CD8-positive, alpha-beta memory T cell (primary cell): ENCODE results near the gene CUL5. TPM values are rescaled to one million over a fixed set of nuclear protein-coding genes. Genes with fewer than 3 reads are reported as not detected.

Experiments
- CTCF ChIA-PET: fragments of 350-600 bp; sonication (Branson Sonifier 250); formaldehyde crosslinking; loops from one replicate; lab custom pipeline; 2021; ENCODE audit warnings: antibody characterized with exemption; lab: Charles Lee
- POLR2A ChIA-PET: fragments of 350-600 bp; sonication (Branson Sonifier 250); formaldehyde crosslinking; loops from one replicate; lab custom pipeline; 2021; ENCODE audit warnings: antibody characterized with exemption; lab: Charles Lee
- DNase-seq, 5 donors: peaks; one replicate each; pipeline versions ENCODE4 v3.0.0 to v3.0.0-alpha.2; 2020 to 2022; ENCODE audit warnings: mixed read lengths in 1 of 5
- H3K27ac ChIP-seq: one replicate; pipeline ENCODE4 v1.7.0; 2013; ENCODE audit warnings: low read depth, mild to moderate bottlenecking, low read length, moderate library complexity
- H3K27me3 ChIP-seq: 2 replicates; pipeline ENCODE4 v1.7.0; 2013; ENCODE audit warnings: low read length, mild to moderate bottlenecking; ENCODE audit not compliant: insufficient read depth, poor library complexity, severe bottlenecking
- H3K36me3 ChIP-seq: 2 replicates; pipeline ENCODE4 v1.7.0; 2013; ENCODE audit warnings: mild to moderate bottlenecking, low read length, moderate library complexity; ENCODE audit not compliant: insufficient read depth
- H3K4me1 ChIP-seq: 2 replicates; pipeline ENCODE4 v1.7.0; 2013; ENCODE audit warnings: mild to moderate bottlenecking, low read length, moderate library complexity; ENCODE audit not compliant: insufficient read depth
- H3K4me3 ChIP-seq: 2 replicates; pipeline ENCODE4 v1.7.0; 2013; ENCODE audit warnings: mild to moderate bottlenecking, low read length
- H3K9me3 ChIP-seq: 2 replicates; pipeline ENCODE4 v1.7.0; 2013; ENCODE audit warnings: mild to moderate bottlenecking, low read length
- H3K27ac Mint-ChIP-seq, 8 donors: one replicate each; pipeline ENCODE4 v1.8.0; 2020 to 2021; ENCODE audit warnings: mixed read lengths in 8 of 8, mild to moderate bottlenecking in 6 of 8, inconsistent platforms in 3 of 8, moderate library complexity in 3 of 8
- H3K27me3 Mint-ChIP-seq, 2 donors: one replicate each; pipeline ENCODE4 v1.8.0; 2020 to 2021; ENCODE audit warnings: mixed read lengths in 2 of 2, mild to moderate bottlenecking in 1 of 2, moderate library complexity in 1 of 2
- H3K36me3 Mint-ChIP-seq, 3 donors: one replicate each; pipeline ENCODE4 v1.8.0; 2020 to 2021; ENCODE audit warnings: mixed read lengths in 3 of 3, inconsistent platforms in 1 of 3, mild to moderate bottlenecking in 1 of 3
- H3K4me1 Mint-ChIP-seq, 3 donors: one replicate each; pipeline ENCODE4 v1.8.0; 2020 to 2021; ENCODE audit warnings: mixed read lengths in 3 of 3, inconsistent platforms in 1 of 3, mild to moderate bottlenecking in 1 of 3
- H3K4me3 Mint-ChIP-seq, 7 donors: one replicate each; pipeline ENCODE4 v1.8.0; 2020 to 2021; ENCODE audit warnings: mixed read lengths in 7 of 7, mild to moderate bottlenecking in 6 of 7, moderate library complexity in 4 of 7, inconsistent platforms in 2 of 7
- H3K9me3 Mint-ChIP-seq, 5 donors: one replicate each; pipeline ENCODE4 v1.8.0; 2020 to 2022; ENCODE audit warnings: mixed read lengths in 5 of 5, mild to moderate bottlenecking in 3 of 5, moderate library complexity in 2 of 5, inconsistent platforms in 1 of 5
- polyA plus RNA-seq: library from polyadenylated mRNA; unstranded; fragments of 300-500 nt; fragmentation: Illumina TruSeq; gene quantifications from one replicate; pipeline ENCODE4 v1.2.3, GENCODE V29; 2021
- total RNA-seq, 2 experiments: library from RNA; stranded (reverse); gene quantifications; one replicate each; pipeline ENCODE4 v1.2.3, GENCODE V29; 2021

The CUL5 gene
- total and polyA plus RNA-seq, 3 experiments from 2014 or later = 39.0 to 42.9 (median 41.8) TPM

- no peaks in the 10 kb centered on the region for H3K9me3 Mint-ChIP-seq
- no peak for DNase-seq
- H3K27ac ChIP-seq = no peak overlapping the region
- peaks cover 4 to 59% (median 11%) of the 10 kb centered on the region in 3 donors for H3K36me3 Mint-ChIP-seq
- H3K27ac Mint-ChIP-seq = peak overlapping the region in 3 of 8 donors; percentile 28 to 74 (median 53)
- H3K27me3 Mint-ChIP-seq = no peaks in the 10 kb centered on the region
- no peak overlapping the region for H3K4me3 Mint-ChIP-seq
- peaks cover 9 to 20% (median 11%) of the 10 kb centered on the region in 3 donors for H3K4me1 Mint-ChIP-seq
- CTCF ChIA-PET = no interaction called here
- POLR2A ChIA-PET = no interaction called here
- H3K4me1 ChIP-seq = no peaks in the 10 kb centered on the region
- H3K9me3 ChIP-seq = no peaks in the 10 kb centered on the region
- H3K36me3 ChIP-seq = peaks cover 20% of the 10 kb centered on the region
- H3K27me3 ChIP-seq = no peaks in the 10 kb centered on the region
- no peak overlapping the region for H3K4me3 ChIP-seq
Measured at GRCh38 chr11:108137212-108137611, 128.5 kb downstream of the CUL5 start.

- no peak for DNase-seq
- peaks cover 3 to 12% (median 9%) of the 10 kb centered on the region in 3 donors for H3K4me1 Mint-ChIP-seq
- peak overlapping the region in 2 of 8 donors; percentile 14 to 76 for H3K27ac Mint-ChIP-seq
- no peaks in the 10 kb centered on the region for H3K27me3 ChIP-seq
- H3K36me3 Mint-ChIP-seq = peaks cover 10 to 74% (median 26%) of the 10 kb centered on the region in 3 donors
- H3K4me1 ChIP-seq = no peaks in the 10 kb centered on the region
- no peaks in the 10 kb centered on the region for H3K9me3 ChIP-seq
- H3K4me3 Mint-ChIP-seq = no peak overlapping the region
- no peaks in the 10 kb centered on the region for H3K27me3 Mint-ChIP-seq
- ChIA-PET POLR2A (interaction anchor here (0.8 kb wide), 1 partner anchor 23 kb away, joined by 3 read pairs; no protein-coding TSS in a partner anchor), CTCF (no interaction called here)
- H3K36me3 ChIP-seq = peaks cover 40% of the 10 kb centered on the region
- H3K9me3 Mint-ChIP-seq = no peaks in the 10 kb centered on the region
- no peak overlapping the region for H3K4me3 ChIP-seq
- no peak overlapping the region for H3K27ac ChIP-seq
Measured at GRCh38 chr11:108142304-108142703, 133.6 kb downstream of the CUL5 start.

GRCh38 chr11:108144615-108145014 lies 135.9 kb downstream of the CUL5 start:
- CTCF ChIA-PET = interaction anchor here (1.1 kb wide), 2 partner anchors 26 to 92 kb away, joined by 3 to 4 read pairs; no protein-coding TSS in a partner anchor
- POLR2A ChIA-PET = no interaction called here
- Histone ChIP-seq H3K36me3 (peaks cover 51% of the 10 kb centered on the region), H3K4me3 (no peak overlapping the region), H3K4me1 (no peaks in the 10 kb centered on the region), H3K27ac (no peak overlapping the region), H3K27me3 (no peaks in the 10 kb centered on the region), H3K9me3 (no peaks in the 10 kb centered on the region)
- H3K4me1 Mint-ChIP-seq = peaks cover 3 to 12% (median 8%) of the 10 kb centered on the region in 3 donors
- no peak for DNase-seq
- no peak overlapping the region for H3K4me3 Mint-ChIP-seq
- no peaks in the 10 kb centered on the region for H3K27me3 Mint-ChIP-seq
- H3K9me3 Mint-ChIP-seq = no peaks in the 10 kb centered on the region
- peak overlapping the region in 6 of 8 donors; percentile 3 to 79 (median 16) for H3K27ac Mint-ChIP-seq
- H3K36me3 Mint-ChIP-seq = peaks cover 10 to 87% (median 33%) of the 10 kb centered on the region in 3 donors

GRCh38 chr11:108147150-108147549 lies 138.5 kb downstream of the CUL5 start:
- Histone ChIP-seq H3K4me3 (no peak overlapping the region), H3K4me1 (no peaks in the 10 kb centered on the region), H3K27me3 (no peaks in the 10 kb centered on the region), H3K36me3 (peaks cover 57% of the 10 kb centered on the region), H3K27ac (no peak overlapping the region), H3K9me3 (no peaks in the 10 kb centered on the region)
- DNase-seq = no peak
- ChIA-PET CTCF (interaction anchor here (1.2 kb wide), 1 partner anchor 29 kb away, joined by 3 read pairs; no protein-coding TSS in a partner anchor), POLR2A (no interaction called here)
- H3K4me3 Mint-ChIP-seq = no peak overlapping the region
- H3K4me1 Mint-ChIP-seq = peaks cover 1 to 12% (median 8%) of the 10 kb centered on the region in 3 donors
- no peaks in the 10 kb centered on the region for H3K27me3 Mint-ChIP-seq
- peak overlapping the region in 3 of 8 donors; percentile 45 to 64 (median 51) for H3K27ac Mint-ChIP-seq
- H3K9me3 Mint-ChIP-seq = no peaks in the 10 kb centered on the region
- peaks cover 7 to 92% (median 35%) of the 10 kb centered on the region in 3 donors for H3K36me3 Mint-ChIP-seq

- Mint-ChIP-seq H3K4me1 (peaks cover 4 to 12% (median 8%) of the 10 kb centered on the region in 3 donors), H3K27ac (peak overlapping the region in 1 of 8 donors; percentile 31), H3K4me3 (no peak overlapping the region), H3K9me3 (no peaks in the 10 kb centered on the region), H3K27me3 (no peaks in the 10 kb centered on the region), H3K36me3 (peaks cover 7 to 87% (median 33%) of the 10 kb centered on the region in 3 donors)
- no peaks in the 10 kb centered on the region for H3K9me3 ChIP-seq
- peaks cover 47% of the 10 kb centered on the region for H3K36me3 ChIP-seq
- no peak overlapping the region for H3K27ac ChIP-seq
- no peak for DNase-seq
- ChIA-PET CTCF (interaction anchor here (0.9 to 1.2 kb wide), 2 partner anchors 24 to 74 kb away, joined by 3 read pairs; no protein-coding TSS in a partner anchor), POLR2A (no interaction called here)
- H3K4me1 ChIP-seq = no peaks in the 10 kb centered on the region
- H3K27me3 ChIP-seq = no peaks in the 10 kb centered on the region
- no peak overlapping the region for H3K4me3 ChIP-seq
Measured at GRCh38 chr11:108148556-108148955, 139.9 kb downstream of the CUL5 start.

- Histone ChIP-seq H3K9me3 (no peaks in the 10 kb centered on the region), H3K27ac (no peak overlapping the region), H3K4me1 (no peaks in the 10 kb centered on the region), H3K27me3 (no peaks in the 10 kb centered on the region), H3K36me3 (peaks cover 47% of the 10 kb centered on the region), H3K4me3 (no peak overlapping the region)
- Mint-ChIP-seq H3K4me1 (peaks cover 6 to 20% (median 8%) of the 10 kb centered on the region in 3 donors), H3K36me3 (peaks cover 0 to 83% (median 11%) of the 10 kb centered on the region in 3 donors), H3K27me3 (no peaks in the 10 kb centered on the region), H3K4me3 (no peak overlapping the region), H3K27ac (peak overlapping the region in 2 of 8 donors; percentile 32 to 84), H3K9me3 (no peaks in the 10 kb centered on the region)
- DNase-seq = no peak
- ChIA-PET CTCF (no interaction called here), POLR2A (no interaction called here)
Measured at GRCh38 chr11:108154591-108154990, 145.9 kb downstream of the CUL5 start.

Other genes with a start within 250 kb of the CUL5 start
- 10 to 100 TPM; 32.0 to 34.5 TPM for gene SLC35F2, start 150.1 kb upstream of the CUL5 start, total RNA-seq
- 11.6 TPM for gene SLC35F2, start 150.1 kb upstream of the CUL5 start, polyA plus RNA-seq
- gene RAB39A, start 80.5 kb upstream of the CUL5 start, total RNA-seq = under 1 TPM; 0.11 to 0.20 TPM
- not detected for gene RAB39A, start 80.5 kb upstream of the CUL5 start, polyA plus RNA-seq
- 10 to 100 TPM; 68.5 to 71.6 TPM for gene ACAT1, start 112.7 kb downstream of the CUL5 start, total RNA-seq
- gene ACAT1, start 112.7 kb downstream of the CUL5 start, polyA plus RNA-seq = 45.2 TPM
- gene NPAT, start 213.7 kb downstream of the CUL5 start, total RNA-seq = 10 to 100 TPM; 38.9 to 39.7 TPM
- 39.6 TPM for gene NPAT, start 213.7 kb downstream of the CUL5 start, polyA plus RNA-seq
- gene ATM, start 214.2 kb downstream of the CUL5 start, total RNA-seq = 10 to 100 TPM; 76.0 to 77.1 TPM
- 87.1 TPM for gene ATM, start 214.2 kb downstream of the CUL5 start, polyA plus RNA-seq